ENCODE measurements around the gene MYO3B.

DNA sequence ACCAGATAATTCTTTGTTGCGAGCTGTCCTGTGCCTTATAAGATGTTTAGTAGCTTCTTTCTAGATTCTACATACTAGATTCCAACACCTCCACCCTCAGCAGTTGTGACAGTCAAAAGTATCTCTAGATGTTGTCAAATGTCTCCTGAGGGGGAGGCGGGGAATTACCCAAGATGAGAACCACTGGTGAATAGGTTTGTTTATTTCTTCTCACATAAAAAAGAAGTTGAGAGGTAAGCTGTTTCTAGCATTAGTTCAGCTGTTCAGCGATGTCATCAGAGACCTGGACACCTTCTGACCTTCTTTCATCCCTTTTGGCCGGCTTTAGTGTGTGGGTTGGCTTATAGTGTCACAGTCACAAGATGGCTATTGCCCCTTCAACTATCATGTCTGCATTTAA, 299.7 kb downstream of the MYO3B start:
- TF ChIP-seq POLR2A (IDR thresholded peaks at IDR 0.05; ENCODE audit: low read depth, low read length) (no peak), POLR2AphosphoS5 (IDR thresholded peaks at IDR 0.05; ENCODE audit: low read depth, low read length) (no peak), TAF1 (IDR thresholded peaks at IDR 0.05; ENCODE audit: low read depth, low read length) (no peak), SPI1 (IDR thresholded peaks at IDR 0.05; ENCODE audit: low read depth, low read length) (no peak), PAX5 (IDR thresholded peaks at IDR 0.05; ENCODE audit: insufficient read depth, low read length, severe bottlenecking) (no peak)

Measured in GM12891 (cell line).